H1 (cell line): Measurements from ENCODE around the gene IKZF3. TPM values are rescaled to one million over a fixed set of nuclear protein-coding genes. Genes with fewer than 3 reads are reported as not detected.

Source experiments
- CTCF ChIA-PET: fragments of 300-600 bp; sonication (Branson Sonifier 250); formaldehyde crosslinking; loops from one replicate; lab custom pipeline; 2021; ENCODE audit not compliant: partially characterized antibody; lab: Charles Lee
- POLR2A ChIA-PET: fragments of 300-600 bp; sonication (Branson Sonifier 250); formaldehyde crosslinking; loops from one replicate; lab custom pipeline; 2021; ENCODE audit warnings: inconsistent platforms; ENCODE audit not compliant: partially characterized antibody; lab: Charles Lee
- DNase-seq, 2 experiments: peaks; one replicate each; pipeline versions ENCODE4 v3.0.0 to v3.0.0-alpha.2; 2010 to 2022; ENCODE audit warnings: low spot score in 2 of 2, low read depth in 1 of 2, mixed read lengths in 1 of 2
- FAIRE-seq: peaks from 2 replicates; lab custom pipeline; 2011; peaks lifted over from hg19 to GRCh38; lab: Jason Lieb, UNC
- H2AFZ ChIP-seq: 2 replicates; pipeline ENCODE4 v1.8.1; 2012; ENCODE audit warnings: low read length, inconsistent platforms
- H2AK5ac ChIP-seq: 2 replicates; pipeline ENCODE4 v1.6.1; 2013; ENCODE audit warnings: low read depth, low read length
- H2BK120ac ChIP-seq: replicated peaks from 2 replicates; pipeline ENCODE3; 2013; ENCODE audit warnings: low read depth, low read length, inconsistent platforms
- H2BK12ac ChIP-seq: 2 replicates; pipeline ENCODE4 v1.6.1; 2013; ENCODE audit warnings: low read depth, low read length
- H2BK15ac ChIP-seq: 2 replicates; pipeline ENCODE4 v1.6.1; 2013; ENCODE audit warnings: low read length
- H2BK20ac ChIP-seq: 2 replicates; pipeline ENCODE4 v1.6.1; 2013; ENCODE audit warnings: low read length
- H2BK5ac ChIP-seq: 2 replicates; pipeline ENCODE4 v1.6.1; 2013; ENCODE audit warnings: low read depth, low read length
- H3K14ac ChIP-seq: 2 replicates; pipeline ENCODE4 v1.6.1; 2013; ENCODE audit warnings: inconsistent platforms; ENCODE audit not compliant: insufficient read length
- H3K18ac ChIP-seq: 2 replicates; pipeline ENCODE4 v1.6.1; 2013; ENCODE audit warnings: low read length; ENCODE audit errors: extremely low read depth
- H3K23ac ChIP-seq: 2 replicates; pipeline ENCODE4 v1.6.1; 2013; ENCODE audit warnings: inconsistent platforms; ENCODE audit not compliant: insufficient read length
- H3K23me2 ChIP-seq: 2 replicates; pipeline ENCODE4 v1.6.1; 2013; ENCODE audit warnings: low read depth, low read length
- H3K27ac ChIP-seq: 2 replicates; pipeline ENCODE4 v1.6.1; 2011; ENCODE audit warnings: low read depth, low read length, inconsistent platforms
- H3K27me3 ChIP-seq, 4 experiments: replicated peaks in 1 of 4; 1 replicate in 1 of 4; 2 replicates in 3 of 4; pipeline versions ENCODE4 v1.6.1 to v1.8.1; 2011 to 2013; ENCODE audit warnings: low read length in 3 of 4, mild to moderate bottlenecking in 3 of 4, inconsistent platforms in 2 of 4, mixed read lengths in 2 of 4, moderate library complexity in 1 of 4; ENCODE audit not compliant: control insufficient read depth in 3 of 4, insufficient read depth in 3 of 4; ENCODE audit errors: extremely low read depth in 1 of 4
- H3K36me3 ChIP-seq, 4 experiments: 2 replicates each; pipeline versions ENCODE4 v1.6.1 to v1.8.1; 2011 to 2013; ENCODE audit warnings: mild to moderate bottlenecking in 4 of 4, low read length in 3 of 4, moderate library complexity in 2 of 4, control low read depth in 1 of 4, inconsistent platforms in 1 of 4; ENCODE audit not compliant: insufficient read depth in 4 of 4, control insufficient read depth in 2 of 4
- H3K4ac ChIP-seq: replicated peaks from 2 replicates; pipeline ENCODE3; 2013; ENCODE audit warnings: low read length, low read depth, mixed read lengths, inconsistent platforms; ENCODE audit not compliant: insufficient read length
- H3K4me1 ChIP-seq, 4 experiments: replicated peaks in 1 of 4; 1 replicate in 1 of 4; 2 replicates in 3 of 4; pipeline versions ENCODE4 v1.6.1 to v1.8.1; 2011 to 2013; ENCODE audit warnings: low read length in 3 of 4, inconsistent platforms in 2 of 4, mixed read lengths in 1 of 4; ENCODE audit not compliant: insufficient read depth in 4 of 4, control insufficient read depth in 3 of 4
- H3K4me2 ChIP-seq, 2 experiments: 2 replicates each; pipeline versions ENCODE4 v1.6.1 to v1.8.1; 2011 to 2013; ENCODE audit warnings: low read depth in 2 of 2, low read length in 2 of 2, control low read depth in 1 of 2, inconsistent platforms in 1 of 2, mild to moderate bottlenecking in 1 of 2; ENCODE audit not compliant: insufficient read depth in 1 of 2
- H3K4me3 ChIP-seq, 4 experiments: fragments of 200-600, 300-600 bp in 1 of 4; sonication (generic), shearing (Covaris generic), sonication (Bioruptor Twin) in 1 of 4; 2 replicates each; pipeline versions ENCODE4 v1.5.1 to v1.8.1; 2011 to 2016; ENCODE audit warnings: low read length in 4 of 4, low read depth in 3 of 4, control low read depth in 2 of 4, inconsistent platforms in 2 of 4, mild to moderate bottlenecking in 2 of 4, mixed read lengths in 1 of 4, moderate library complexity in 1 of 4; ENCODE audit not compliant: insufficient read depth in 2 of 4; ENCODE audit errors: extremely low read depth in 1 of 4
- H3K56ac ChIP-seq: replicated peaks from 2 replicates; pipeline ENCODE3; 2013; ENCODE audit warnings: low read depth, mild to moderate bottlenecking, mixed read lengths, low read length, inconsistent platforms; ENCODE audit not compliant: insufficient read length
- H3K79me1 ChIP-seq: 2 replicates; pipeline ENCODE4 v1.6.1; 2013; ENCODE audit warnings: low read depth, low read length, control low read depth
- H3K79me2 ChIP-seq, 2 experiments: 2 replicates each; pipeline versions ENCODE4 v1.6.1 to v1.8.1; 2012 to 2013; ENCODE audit warnings: low read length in 2 of 2, mild to moderate bottlenecking in 2 of 2, inconsistent platforms in 1 of 2; ENCODE audit not compliant: insufficient read depth in 2 of 2, control insufficient read depth in 1 of 2
- H3K9ac ChIP-seq, 4 experiments: replicated peaks in 1 of 4; 1 replicate in 1 of 4; 2 replicates in 3 of 4; pipeline versions ENCODE4 v1.6.1 to v1.8.1; 2011 to 2013; ENCODE audit warnings: low read depth in 3 of 4, low read length in 3 of 4, control low read depth in 2 of 4, mild to moderate bottlenecking in 2 of 4, moderate library complexity in 2 of 4, inconsistent platforms in 1 of 4; ENCODE audit errors: extremely low read depth in 1 of 4
- H3K9me3 ChIP-seq, 2 experiments: 2 replicates each; pipeline versions ENCODE4 v1.6.1 to v1.8.1; 2012 to 2013; ENCODE audit warnings: mild to moderate bottlenecking in 2 of 2, moderate library complexity in 2 of 2, control low read depth in 1 of 2, inconsistent platforms in 1 of 2, low read depth in 1 of 2, low read length in 1 of 2, mixed read lengths in 1 of 2; ENCODE audit not compliant: insufficient read depth in 2 of 2
- H4K20me1 ChIP-seq, 2 experiments: replicated peaks in 1 of 2; 2 replicates each; pipeline versions ENCODE3 to v1.8.1; 2011 to 2013; ENCODE audit warnings: inconsistent platforms in 2 of 2, low read length in 2 of 2, mild to moderate bottlenecking in 1 of 2; ENCODE audit not compliant: insufficient read depth in 2 of 2, control insufficient read depth in 1 of 2
- H4K5ac ChIP-seq: 2 replicates; pipeline ENCODE4 v1.6.1; 2013; ENCODE audit warnings: low read length, low read depth, mixed read lengths, inconsistent platforms; ENCODE audit not compliant: insufficient read length
- H4K8ac ChIP-seq: 2 replicates; pipeline ENCODE4 v1.8.0; 2013; ENCODE audit warnings: mild to moderate bottlenecking, moderate library complexity, low read length, inconsistent platforms; ENCODE audit not compliant: insufficient read depth; ENCODE audit errors: extremely low read depth
- H4K91ac ChIP-seq: replicated peaks from 2 replicates; pipeline ENCODE3; 2013; ENCODE audit warnings: low read length, mixed read lengths, inconsistent platforms; ENCODE audit not compliant: insufficient read length
- ATF3 ChIP-seq: IDR thresholded peaks from 2 replicates; pipeline ENCODE4 v1.6.1; 2011; ENCODE audit warnings: low read depth, mild to moderate bottlenecking, low read length; ENCODE audit not compliant: insufficient read depth
- CBX8 ChIP-seq: fragments of 300-800, 300-1000 bp; sonication (generic); IDR thresholded peaks from 2 replicates; pipeline ENCODE4 v1.7.1; 2016; ENCODE audit warnings: low read depth, low read length, borderline replicate concordance
- HDAC2 ChIP-seq, 2 experiments: fragments of 300-600 bp in 1 of 2; sonication (generic) in 1 of 2; IDR thresholded peaks; 2 replicates each; pipeline ENCODE4 v1.6.1; 2011 to 2012; ENCODE audit warnings: low read depth in 2 of 2, low read length in 2 of 2, mild to moderate bottlenecking in 2 of 2, moderate library complexity in 2 of 2, borderline replicate concordance in 1 of 2, inconsistent platforms in 1 of 2
- MAX ChIP-seq: IDR thresholded peaks from 2 replicates; pipeline ENCODE4 v1.6.1; 2012; ENCODE audit warnings: inconsistent platforms
- NANOG ChIP-seq: IDR thresholded peaks from 2 replicates; pipeline ENCODE4 v1.6.1; 2011; ENCODE audit warnings: low read length, low read depth, mild to moderate bottlenecking, inconsistent platforms; ENCODE audit not compliant: insufficient read depth, poor library complexity, severe bottlenecking
- POLR2A ChIP-seq, 2 experiments: IDR thresholded peaks; 1 replicate in 1 of 2; 2 replicates in 1 of 2; pipeline ENCODE4 v1.6.1; 2011; ENCODE audit warnings: low read depth in 2 of 2, low read length in 2 of 2, mild to moderate bottlenecking in 2 of 2; ENCODE audit errors: control extremely low read depth in 1 of 2
- SIN3A ChIP-seq, 2 experiments: IDR thresholded peaks in 1 of 2; conservative IDR thresholded peaks in 1 of 2; 2 replicates each; pipeline ENCODE4 v1.6.1; 2011 to 2012; ENCODE audit warnings: low read length in 2 of 2, improper control_type of control experiment in 1 of 2, low read depth in 1 of 2, mild to moderate bottlenecking in 1 of 2
- SIRT6 ChIP-seq: IDR thresholded peaks from one replicate; pipeline ENCODE4 v1.7.1; 2012; ENCODE audit warnings: low read length, inconsistent platforms
- SP1 ChIP-seq: IDR thresholded peaks from 2 replicates; pipeline ENCODE4 v1.6.1; 2011; ENCODE audit warnings: low read depth, low read length
- SP4 ChIP-seq: IDR thresholded peaks from 2 replicates; pipeline ENCODE4 v1.6.1; 2012; ENCODE audit warnings: low read length, inconsistent platforms
- TEAD4 ChIP-seq: IDR thresholded peaks from 2 replicates; pipeline ENCODE4 v1.6.1; 2012; ENCODE audit warnings: low read depth, low read length, inconsistent platforms, mixed read lengths
- WGBS, 2 experiments: shearing (Covaris generic) in 1 of 2; methylation state at CpG; one replicate each; pipeline versions ENCODE4 v1.1.6 to v1.1.7; 2013 to 2015; ENCODE audit warnings: low lambda C conversion rate in 2 of 2, mixed read lengths in 2 of 2, inconsistent platforms in 1 of 2, low coverage in 1 of 2, missing lambda C conversion rate in 1 of 2; ENCODE audit not compliant: insufficient replicate concordance in 2 of 2, insufficient coverage in 1 of 2, insufficient read length in 1 of 2; ENCODE audit errors: extremely low coverage in 1 of 2, missing lambda C conversion rate in 1 of 2; 5-methylcytosine and 5-hydroxymethylcytosine counted together
- polyA plus RNA-seq, 7 experiments: library from polyadenylated mRNA; depleted of rRNA in 3 of 7; stranded (reverse) in 5 of 7; unstranded in 2 of 7; fragments of >200 nt in 5 of 7; fragments of 200-250 nt in 2 of 7; gene quantifications; 1 replicate in 5 of 7; 2 replicates in 1 of 7; 4 replicates in 1 of 7; pipeline versions ENCODE4 v1.2.1 to v1.2.3, GENCODE V29; 2011 to 2013; ENCODE audit warnings: missing spikeins in 2 of 7, mixed read lengths in 2 of 7
- total RNA-seq: library from RNA; stranded (reverse); fragmentation: NEBNext Ultra II Directional; extraction: Animal tissue kit (Norgen Biotek cat#: 25700); gene quantifications from 2 replicates; pipeline ENCODE4 v1.2.1, GENCODE V29; 2021
- TF ChIP-seq, protein P1 (sequence below): IDR thresholded peaks from 2 replicates; pipeline ENCODE4 v1.6.1; 2011; ENCODE audit warnings: low read length, improper control_type of control experiment

IKZF3 gene
- total and polyA plus RNA-seq, 2 of the 8 experiments (the other 6 are each of a cell fraction or from before 2014, with no cell fraction given) = 0.23 to 0.56 TPM

DNA sequence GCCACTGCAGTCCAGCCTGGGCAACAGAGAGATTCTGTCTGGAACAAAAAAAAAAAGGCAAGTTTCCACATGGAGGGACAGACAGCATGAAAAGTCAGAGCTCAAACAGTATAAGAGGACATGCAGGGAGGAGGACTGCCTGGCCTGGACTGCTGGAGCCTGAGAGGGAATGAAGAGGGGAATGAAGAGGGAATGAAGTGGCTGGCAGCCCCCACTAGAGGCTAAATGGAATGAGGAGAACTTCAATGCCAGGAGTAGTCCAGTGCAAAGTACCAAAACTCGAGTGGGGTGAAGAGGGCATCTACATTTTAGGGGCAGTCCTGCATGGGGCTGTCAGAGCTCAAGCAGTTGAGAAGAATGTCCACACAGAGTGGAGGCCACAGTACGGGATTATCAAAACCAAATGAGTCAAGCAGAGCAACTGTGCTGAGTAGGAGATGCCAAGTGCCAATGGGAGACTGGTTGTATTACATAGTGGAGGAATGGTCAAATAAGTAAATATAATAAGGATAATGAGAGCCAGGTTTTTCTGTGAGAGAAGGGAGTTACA, 22.9 kb downstream of the IKZF3 start:
- no peaks in the 10 kb centered on the region for H3K4me1 ChIP-seq
- POLR2A ChIA-PET = no interaction called here
- DNase-seq (no peak), FAIRE-seq (no peak)
- no peaks in the 10 kb centered on the region for H3K79me2 ChIP-seq
- H3K4me2 ChIP-seq = no peak overlapping the region
- H3K79me1 ChIP-seq = no peaks in the 10 kb centered on the region
- H3K36me3 ChIP-seq = no peaks in the 10 kb centered on the region
- no peak overlapping the region for H4K8ac ChIP-seq
- no peak overlapping the region for H2BK20ac ChIP-seq
- H3K9me3 ChIP-seq = peaks cover 0 to under 1% of the 10 kb centered on the region in 2 experiments; a peak in 1 of 4 replicates
- no peaks in the 10 kb centered on the region for H3K27me3 ChIP-seq
- no peak overlapping the region for H3K14ac ChIP-seq
- no peaks in the 10 kb centered on the region for H3K23me2 ChIP-seq
- no peak overlapping the region for H4K91ac ChIP-seq
- H4K20me1 ChIP-seq = no peaks in the 10 kb centered on the region
- no peak overlapping the region for H3K56ac ChIP-seq
- H2BK15ac ChIP-seq = no peak overlapping the region
- H3K23ac ChIP-seq = no peak overlapping the region
- H3K4me3 ChIP-seq = no peak overlapping the region
- no peak overlapping the region for H2BK120ac ChIP-seq
- no peak overlapping the region for H3K27ac ChIP-seq
- 80% methylated on average over 2 of the region's 2 CpGs; no CpG with 5 or more reads in 1 of the 2 experiments for WGBS, 2 experiments
- H3K18ac ChIP-seq = no peak overlapping the region
- no peak overlapping the region for H3K9ac ChIP-seq
- no peak overlapping the region for H2AK5ac ChIP-seq
- no peak overlapping the region for H2BK12ac ChIP-seq
- CTCF ChIA-PET = no interaction called here
- no peak overlapping the region for H4K5ac ChIP-seq
- H2AFZ ChIP-seq = no peak overlapping the region
- no peak overlapping the region for H2BK5ac ChIP-seq
- H3K4ac ChIP-seq = no peak overlapping the region
- TF ChIP-seq SIN3A (conservative IDR thresholded peaks at IDR 0.05 in 1 of 2, IDR thresholded peaks at IDR 0.05 in 1 of 2; ENCODE audit: low read depth in 1 of 2, low read length in 2 of 2) (no peak), SIRT6 (no peak), SP1 (no peak), CBX8 (no peak), POLR2A (IDR thresholded peaks at IDR 0.05; ENCODE audit: control extremely low read depth in 1 of 2, low read depth in 2 of 2, low read length in 2 of 2) (no peak), HDAC2 (IDR thresholded peaks at IDR 0.05; ENCODE audit: borderline replicate concordance in 1 of 2, low read depth in 2 of 2, low read length in 2 of 2) (no peak), NANOG (no peak), TEAD4 (no peak), ATF3 (no peak), MAX (no peak), SP4 (no peak)
- TF ChIP-seq, protein P1, sequence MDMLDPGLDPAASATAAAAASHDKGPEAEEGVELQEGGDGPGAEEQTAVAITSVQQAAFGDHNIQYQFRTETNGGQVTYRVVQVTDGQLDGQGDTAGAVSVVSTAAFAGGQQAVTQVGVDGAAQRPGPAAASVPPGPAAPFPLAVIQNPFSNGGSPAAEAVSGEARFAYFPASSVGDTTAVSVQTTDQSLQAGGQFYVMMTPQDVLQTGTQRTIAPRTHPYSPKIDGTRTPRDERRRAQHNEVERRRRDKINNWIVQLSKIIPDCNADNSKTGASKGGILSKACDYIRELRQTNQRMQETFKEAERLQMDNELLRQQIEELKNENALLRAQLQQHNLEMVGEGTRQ = no peak
